Activated CD4-positive, alpha-beta T cell treated with anti-CD3 and anti-CD28 coated beads for 4 hours (primary cell): ENCODE results near the gene RPP25L.

Experiments used
- DNase-seq, 2 donors: peaks; one replicate each; pipeline ENCODE4 v3.0.0-alpha.2; 2020

Gene RPP25L

DNA sequence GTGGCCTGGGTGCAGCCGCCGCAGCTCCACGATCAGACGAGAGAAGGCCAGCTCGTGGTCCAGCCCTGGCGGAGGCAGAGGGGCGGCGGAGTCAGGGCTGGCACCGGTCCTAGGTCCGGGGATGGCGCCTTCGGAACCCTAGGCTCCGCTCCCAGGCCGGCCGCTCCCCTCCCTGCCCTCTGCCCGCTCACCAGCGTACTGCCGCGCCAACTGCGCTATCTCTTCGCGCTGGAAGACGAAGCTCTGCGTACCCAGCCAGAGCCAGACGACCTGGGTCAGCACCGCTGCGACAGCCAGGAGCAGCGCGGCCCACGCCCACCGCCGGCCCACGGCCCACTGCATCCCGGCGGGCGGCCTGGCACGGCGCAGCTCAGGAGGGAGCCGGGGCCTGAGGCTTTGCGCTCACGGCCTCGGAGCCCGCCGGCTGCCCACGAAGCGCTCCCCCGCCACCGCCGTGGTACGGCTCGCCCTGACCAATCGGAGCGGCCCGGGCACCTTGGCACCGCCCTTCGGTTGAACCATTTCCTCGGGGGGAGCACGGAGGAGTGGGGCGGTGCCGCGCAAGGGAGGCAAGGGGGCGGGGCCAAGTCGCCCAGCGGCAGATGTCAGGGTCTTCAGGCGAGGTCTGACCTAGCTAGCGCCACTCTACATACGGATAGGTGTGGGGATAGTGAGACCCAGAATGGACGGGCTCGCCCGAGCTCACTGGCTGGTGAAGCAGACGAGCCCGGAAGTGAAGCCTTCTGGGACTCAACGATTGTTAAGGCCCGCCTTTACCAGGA lies 25.6 kb upstream of the RPP25L start, which contains the start of gene SIGMAR1:
Gene SIGMAR1, minus strand, starts transcription at position 432 of the 782 bp plus-strand sequence. Its CDS starts 90 bp downstream, at position 342.
- peak; percentile 94 for DNase-seq

DNA sequence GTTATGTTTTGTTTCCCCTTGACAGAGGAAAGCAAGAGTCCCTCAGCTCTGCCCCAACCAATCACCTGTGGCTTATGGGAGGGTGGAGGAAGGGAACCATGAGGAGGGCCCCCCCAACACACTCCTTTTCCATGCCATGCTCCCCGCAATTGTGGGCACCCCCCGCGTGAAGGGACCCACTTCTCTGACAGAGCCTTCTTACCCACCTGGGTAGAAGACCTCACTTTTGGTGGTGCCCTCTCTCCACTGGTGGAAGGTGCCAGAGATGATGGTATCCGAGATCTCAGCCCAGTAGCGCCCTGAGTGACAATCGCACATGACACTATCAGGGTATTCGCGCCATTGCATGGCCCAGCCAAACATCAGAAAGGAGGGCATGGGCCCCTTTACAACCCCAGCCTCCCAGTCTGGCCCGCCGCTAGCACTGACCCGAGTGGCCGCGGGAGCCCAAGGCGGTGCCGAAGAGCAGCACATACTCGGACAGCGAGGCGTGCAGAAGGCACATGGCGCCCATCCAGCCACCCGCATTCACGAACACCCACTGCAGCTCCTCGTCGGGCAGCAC lies 25.0 kb upstream of the RPP25L start:
- peak in 1 of 2 donors; percentile 49 for DNase-seq

GRCh38 chr9:34635556-34635955 lies 23.7 kb upstream of the RPP25L start:
- DNase-seq: no peak

- DNase-seq: no peak
Observed at GRCh38 chr9:34634551-34635248, 22.8 kb upstream of the RPP25L start.

- DNase-seq: peak; percentile 74 to 79
Observed at GRCh38 chr9:34633851-34634550, 22.1 kb upstream of the RPP25L start.

DNA sequence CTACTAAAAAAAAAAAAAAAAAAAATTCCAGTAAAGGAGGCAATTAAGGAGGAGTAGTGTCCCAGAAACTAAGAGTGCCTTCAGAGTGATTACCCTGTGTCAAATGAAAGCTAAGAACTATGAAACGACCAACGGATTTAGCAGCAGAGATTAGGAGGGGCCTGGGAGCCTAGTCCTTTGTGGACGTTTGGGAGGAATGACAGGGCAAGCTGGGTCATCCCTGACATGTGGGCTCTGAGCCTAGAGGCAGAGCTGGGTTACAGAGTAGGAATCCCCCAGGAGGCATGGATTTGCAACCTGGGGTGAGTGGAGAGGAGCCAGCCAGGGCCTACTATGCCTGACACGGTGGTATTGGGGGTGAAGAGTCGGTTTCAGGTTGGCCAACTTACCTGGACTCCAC lies 21.3 kb upstream of the RPP25L start:
- DNase-seq: no peak

- no peak for DNase-seq
Observed at GRCh38 chr9:34630402-34631154, 18.7 kb upstream of the RPP25L start.

GRCh38 chr9:34629491-34629808 lies 17.6 kb upstream of the RPP25L start:
- no peak for DNase-seq

DNA sequence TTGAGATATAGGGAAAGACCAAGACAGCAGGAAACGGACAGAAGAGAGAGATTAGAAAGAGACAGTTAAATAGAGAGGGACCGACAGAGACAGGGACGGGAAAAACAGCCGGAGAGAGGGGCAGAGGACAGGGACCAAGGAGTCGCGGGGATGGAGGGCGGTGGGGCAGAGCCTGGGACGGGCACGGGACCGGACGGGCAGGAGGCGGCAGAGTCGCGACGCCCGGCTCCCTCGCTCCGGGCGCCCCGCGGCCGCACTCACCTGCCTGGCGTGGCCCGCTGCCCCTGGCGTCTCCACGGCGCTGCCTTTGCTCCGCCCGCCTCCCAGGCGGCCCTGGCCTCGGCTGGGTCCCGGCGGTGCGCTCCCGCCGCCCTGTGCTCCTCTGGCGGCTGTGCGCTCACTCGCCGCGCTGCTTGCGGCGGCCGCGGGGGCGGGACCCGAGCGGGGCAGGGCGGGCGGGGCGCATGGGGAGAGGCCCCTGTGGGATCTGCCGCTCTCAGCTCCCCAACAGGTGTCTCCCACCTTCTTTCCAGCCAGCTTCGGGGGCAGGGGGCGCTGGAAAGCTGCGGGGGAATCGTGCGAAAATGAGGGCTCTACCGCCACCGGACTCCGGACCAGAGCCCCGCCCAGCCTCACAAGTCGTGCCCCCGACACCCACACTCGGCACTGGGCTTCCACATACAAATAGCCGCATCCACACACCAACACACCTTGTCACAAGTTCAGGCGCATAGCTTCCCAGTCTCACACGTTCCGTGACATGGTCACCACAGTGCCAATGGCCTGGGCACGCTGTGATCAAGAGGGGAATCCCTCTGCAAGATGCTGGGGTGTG lies 17.0 kb upstream of the RPP25L start, which contains the start of gene ARID3C:
Gene ARID3C, minus strand, starts transcription at position 411 of the 835 bp plus-strand sequence. CDS start 1,052 bp downstream, outside the sequence.
- peak; percentile 40 to 49 for DNase-seq

- no peak for DNase-seq
Observed at GRCh38 chr9:34627716-34628655, 16.1 kb upstream of the RPP25L start.

DNA sequence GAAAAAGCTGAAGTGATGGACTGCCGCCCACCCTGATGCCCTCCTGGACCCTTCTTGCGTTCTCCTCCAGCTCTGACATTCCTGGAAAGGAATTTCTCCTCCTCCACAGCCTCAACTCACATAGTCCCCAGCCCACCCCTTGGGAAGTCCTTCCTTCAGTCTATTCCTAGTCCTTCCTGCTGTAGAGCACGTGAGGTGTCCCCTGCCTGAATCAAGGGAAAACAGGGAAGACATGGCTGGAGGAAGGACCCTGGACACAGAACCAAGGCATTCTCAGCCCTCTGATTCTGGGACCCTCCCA lies 13.2 kb upstream of the RPP25L start:
- no peak for DNase-seq

DNA sequence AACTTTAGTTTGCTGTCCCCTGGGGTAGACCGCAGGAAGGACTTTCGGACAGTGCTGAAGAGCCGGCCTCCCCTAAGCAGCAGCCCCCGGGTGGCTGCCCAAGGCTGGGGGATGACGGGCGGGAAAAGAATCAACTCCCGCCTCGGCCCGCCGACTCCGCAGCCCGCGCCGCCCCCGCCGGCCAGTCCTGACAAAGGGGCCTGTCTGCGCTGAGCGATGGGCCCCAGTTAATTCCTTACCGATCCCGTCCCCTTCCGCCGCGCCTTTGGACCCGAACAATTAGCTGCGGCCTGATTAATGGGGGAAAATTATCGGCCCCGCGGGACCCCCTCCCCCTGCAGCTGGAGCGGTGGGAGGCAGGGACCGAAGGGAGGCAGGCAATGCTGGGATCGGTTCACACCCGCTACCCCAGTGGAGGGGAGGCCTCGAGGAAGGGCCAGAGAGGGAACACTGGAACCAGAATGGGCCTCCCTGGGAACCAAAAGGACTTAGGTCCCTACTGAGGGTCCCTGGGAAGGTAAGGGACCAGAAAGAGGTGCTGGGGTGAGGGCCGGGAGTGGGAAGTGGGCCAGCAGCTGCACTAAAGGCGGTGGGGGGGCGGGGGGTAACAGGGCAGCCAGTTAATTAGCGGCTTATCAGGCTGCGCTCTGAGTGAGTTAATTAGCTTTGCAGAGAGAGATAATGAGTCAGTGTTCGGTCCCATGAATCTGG lies 12.7 kb upstream of the RPP25L start:
- no peak for DNase-seq

DNA sequence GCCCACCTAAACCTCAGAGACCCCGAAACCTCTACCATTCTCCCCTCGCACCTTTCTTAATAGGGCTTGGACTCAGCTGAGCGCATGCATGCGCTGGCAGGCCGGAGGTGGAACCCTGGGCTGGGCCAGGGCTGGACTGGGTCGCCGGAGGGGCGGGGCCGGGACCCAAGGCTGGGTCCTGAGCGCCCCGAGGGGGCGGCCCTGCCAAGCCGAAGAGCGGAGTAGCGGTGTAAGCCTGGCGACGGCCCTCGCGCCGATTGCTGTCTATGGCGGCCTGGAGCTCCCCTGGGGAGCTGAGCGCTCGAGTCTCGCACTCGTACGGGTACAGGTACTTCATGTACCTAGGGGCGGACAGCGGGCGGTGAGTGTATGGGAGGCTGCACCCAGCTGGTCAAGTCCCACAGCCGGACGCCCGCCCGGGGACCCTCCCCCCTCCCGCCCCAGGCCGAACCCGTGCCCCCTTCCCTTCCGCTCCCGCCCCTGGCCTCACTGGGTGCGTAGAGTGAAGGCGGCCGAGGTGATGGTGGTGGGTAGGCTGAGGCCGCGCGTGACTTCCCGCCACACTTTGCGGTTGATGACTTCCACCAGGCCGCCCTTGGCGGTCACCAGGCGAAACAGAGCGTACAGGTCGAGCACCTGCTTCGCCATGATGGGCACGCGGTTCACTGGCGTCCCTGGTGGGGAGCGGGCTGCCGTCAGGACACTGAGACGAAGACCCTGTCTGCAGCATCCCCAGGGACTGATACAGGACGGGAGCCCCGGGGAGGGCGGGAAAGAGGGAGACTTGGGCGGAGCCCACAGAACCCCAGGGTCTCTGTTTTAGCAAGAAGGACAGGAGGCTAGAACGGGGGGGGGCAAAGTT lies 11.7 kb upstream of the RPP25L start:
- DNase-seq: no peak

- peak; percentile 87 to 89 for DNase-seq
Observed at GRCh38 chr9:34620061-34620994, 8.4 kb upstream of the RPP25L start, which contains the start of gene DCTN3. DCTN3 (minus strand) TSS chr9:34620495; CDS start chr9:34620464, 31 bp downstream.

- DNase-seq: no peak
Observed at GRCh38 chr9:34615132-34615531, 3.2 kb upstream of the RPP25L start.

DNA sequence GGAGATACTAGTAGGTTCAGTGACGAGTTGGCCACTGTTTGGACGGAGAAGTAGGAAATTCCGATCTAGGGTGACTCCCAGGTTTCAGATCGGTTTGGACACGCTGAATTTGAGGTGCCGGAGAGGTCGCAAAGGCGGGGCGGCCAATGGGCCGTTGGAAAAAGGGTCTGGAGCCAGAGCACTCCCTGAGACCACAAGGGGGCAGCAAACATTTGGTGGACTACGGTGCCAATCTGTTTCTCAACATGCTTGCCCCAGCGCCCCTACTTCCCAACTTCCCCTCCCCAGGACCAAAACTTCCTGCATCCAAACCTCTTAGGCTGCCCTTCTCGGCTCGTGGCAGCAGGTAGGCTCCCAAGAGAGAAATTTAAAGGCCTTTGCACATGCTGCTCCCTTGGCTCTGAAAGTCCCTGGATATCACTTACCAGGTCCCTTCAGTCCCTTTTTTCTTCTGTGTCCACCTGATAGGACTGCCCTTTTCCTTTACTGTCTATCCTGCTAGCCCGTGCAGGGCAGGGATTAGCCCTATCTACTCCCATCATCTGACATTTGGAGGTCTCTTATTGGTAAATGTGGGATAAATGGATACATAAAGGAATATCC lies 992 bp upstream of the RPP25L start:
- peak; percentile 68 to 71 for DNase-seq

DNA sequence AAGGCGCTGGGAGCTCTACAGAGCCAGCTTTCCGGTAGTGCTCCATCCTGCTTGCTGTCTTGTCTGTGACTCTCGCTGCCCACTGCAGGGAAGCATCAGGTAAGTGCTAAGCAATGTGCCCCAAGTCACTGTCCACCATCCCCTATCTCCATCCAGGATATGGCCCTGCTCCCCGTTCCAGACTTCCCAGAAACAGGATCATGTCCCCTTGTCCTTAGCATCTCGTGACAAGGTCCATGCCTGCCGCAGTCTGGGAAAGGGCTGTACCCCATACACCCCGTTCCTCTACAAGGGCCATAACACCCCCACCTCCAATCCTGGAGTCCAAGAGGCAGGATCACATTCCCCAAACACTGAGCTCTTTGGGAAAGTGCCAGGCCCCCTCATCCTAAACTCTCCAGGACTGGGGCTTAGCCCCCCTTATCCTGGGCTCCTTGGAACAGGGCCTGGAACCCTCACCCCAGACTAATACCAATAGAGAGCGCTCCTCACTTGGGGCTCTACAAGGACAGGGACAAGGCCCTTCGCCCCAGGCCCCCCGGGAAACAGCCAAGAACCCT lies 566 bp downstream of the RPP25L start:
- peak in 1 of 2 donors; percentile 18 for DNase-seq
